Measurements from ENCODE around the gene KREMEN1.

The KREMEN1 gene

DNA sequence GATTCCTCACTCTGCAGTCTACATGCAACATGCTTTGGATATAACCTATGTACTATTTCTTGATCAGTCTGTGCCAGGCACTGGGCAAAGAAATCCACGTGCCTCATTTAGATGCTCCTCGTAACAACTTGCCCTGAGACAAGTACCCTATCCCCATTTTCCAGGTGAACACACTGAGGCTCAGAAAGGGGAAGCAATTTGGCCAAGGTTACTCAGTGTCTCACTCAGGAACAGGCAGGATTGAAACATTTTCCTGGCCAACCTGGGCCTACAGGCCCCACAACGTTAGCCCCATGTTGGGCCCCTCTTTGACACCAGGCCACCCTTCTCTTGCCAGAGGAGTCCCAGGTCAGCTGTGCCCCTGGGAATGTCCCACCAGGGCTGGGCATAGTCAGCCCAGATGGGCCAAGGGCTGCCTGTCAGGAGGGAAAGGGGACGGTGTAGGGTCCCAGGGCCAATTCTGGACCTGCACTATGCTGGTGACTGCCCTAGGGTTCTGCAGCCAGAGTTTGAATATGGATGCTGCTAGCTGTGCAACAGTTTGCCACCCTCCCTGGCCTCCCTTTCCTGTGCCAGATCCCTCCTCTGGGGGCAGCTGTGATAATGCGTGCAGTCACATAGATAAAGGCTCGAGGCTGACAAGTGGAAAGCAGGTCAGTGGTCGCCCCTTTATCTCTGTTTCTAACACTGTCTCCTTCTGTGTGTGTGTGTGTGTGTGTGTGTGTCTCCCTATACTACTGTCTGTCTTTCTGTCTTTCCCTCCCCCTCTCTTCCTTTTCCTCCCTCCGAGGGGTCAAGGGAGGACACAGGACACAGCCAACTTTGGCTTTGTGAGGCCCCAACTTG is 122.5 kb downstream of the KREMEN1 start:
- no peak for DNase-seq

DNA sequence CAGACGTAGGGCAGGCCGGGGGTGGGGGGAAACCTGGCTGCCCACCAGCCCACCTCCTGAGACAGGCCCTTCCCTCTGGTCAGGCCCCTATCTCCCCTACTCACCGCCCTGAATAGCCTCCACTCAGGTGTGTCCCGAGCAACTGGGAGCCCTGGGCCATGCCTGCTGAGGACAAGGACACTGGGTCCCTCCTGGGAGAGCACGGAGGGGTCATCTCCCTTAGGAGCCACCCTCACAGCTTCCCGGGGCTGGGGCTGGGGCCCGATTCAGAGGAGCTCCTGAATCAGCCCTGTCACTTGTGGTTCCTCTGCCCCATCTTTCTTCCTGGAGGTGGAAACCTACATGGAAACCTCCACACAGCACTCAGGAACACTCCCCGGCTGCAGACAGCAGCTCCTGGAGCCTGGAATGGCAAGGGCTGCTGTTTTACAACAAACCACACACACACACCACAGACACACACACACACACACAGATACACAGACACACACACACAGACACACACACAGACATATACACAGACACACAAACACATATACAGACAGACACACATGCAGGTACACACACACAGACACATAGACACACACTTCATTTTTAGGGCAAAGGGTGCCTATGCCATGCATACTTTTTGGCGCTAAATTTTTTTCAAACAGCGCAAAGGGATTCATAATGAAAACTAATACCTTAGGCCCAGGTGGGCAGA is 123.3 kb downstream of the KREMEN1 start:
- DNase-seq: no peak

DNA sequence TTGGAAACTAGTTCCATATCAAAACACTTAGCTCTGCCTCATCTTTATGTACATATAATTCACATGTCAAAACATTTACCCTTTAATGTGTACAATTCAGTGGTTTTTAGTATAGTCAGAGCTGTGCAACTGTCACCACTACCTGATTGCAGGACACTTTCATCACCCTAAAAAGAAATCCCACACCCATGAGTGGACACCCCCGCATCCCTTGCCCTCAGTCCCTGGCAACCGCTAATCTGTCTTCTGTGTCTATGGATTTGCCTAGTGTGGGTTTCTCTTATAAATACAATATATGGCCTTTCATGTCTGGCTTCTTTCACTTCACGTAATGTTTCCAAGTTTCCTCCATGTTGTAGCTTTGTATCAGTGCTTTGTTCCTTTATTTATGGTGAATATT is 124.3 kb downstream of the KREMEN1 start:
- no peak for DNase-seq

DNA sequence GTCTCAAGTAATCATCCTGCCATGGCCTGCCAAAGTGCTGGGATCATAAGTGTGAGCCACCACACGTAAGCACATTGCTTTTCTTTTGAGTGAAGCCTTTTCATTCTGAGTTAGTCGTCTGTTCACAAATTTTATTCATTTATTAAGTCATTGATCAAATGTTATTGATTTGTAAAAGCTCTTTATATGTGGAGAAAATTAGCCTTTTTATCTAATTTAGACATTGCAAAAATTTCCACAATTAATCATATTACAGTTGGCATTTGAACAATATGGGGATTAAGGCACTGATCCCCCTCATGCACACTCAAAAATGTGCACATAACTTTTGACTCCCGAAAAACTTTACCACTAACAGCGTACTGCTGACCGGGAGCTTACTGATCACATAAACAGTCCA is 125.4 kb downstream of the KREMEN1 start:
- DNase-seq: no peak

- DNase-seq: no peak
These were observed 127.0 kb downstream of the KREMEN1 start for GRCh38 chr22:29199702-29200400.

- DNase-seq: no peak
These were observed 128.1 kb downstream of the KREMEN1 start for GRCh38 chr22:29200901-29201300.

GRCh38 chr22:29201782-29202181 is 128.9 kb downstream of the KREMEN1 start:
- no peak for DNase-seq

GRCh38 chr22:29202212-29203192 is 129.7 kb downstream of the KREMEN1 start:
- DNase-seq: no peak

GRCh38 chr22:29203488-29204454 is 130.9 kb downstream of the KREMEN1 start:
- no peak for DNase-seq

- DNase-seq: no peak
These were observed 131.8 kb downstream of the KREMEN1 start for GRCh38 chr22:29204455-29205183.

DNA sequence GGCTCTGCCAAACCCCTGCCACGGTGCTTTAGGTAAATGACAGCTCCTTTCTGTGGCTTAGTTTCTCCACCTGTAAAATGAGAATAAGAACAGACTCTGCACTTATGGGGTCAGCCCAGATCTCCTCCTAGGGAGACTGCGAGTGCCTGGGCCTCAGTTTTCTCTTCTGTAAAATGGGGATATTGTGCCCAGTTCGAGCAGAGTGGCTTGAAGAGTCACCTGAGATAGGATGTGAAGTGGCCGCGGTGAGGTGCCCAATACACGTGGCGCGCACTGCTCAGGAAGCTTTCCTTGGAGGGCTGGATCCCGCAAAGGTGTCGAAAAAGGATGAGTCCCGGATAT is 132.4 kb downstream of the KREMEN1 start:
- DNase-seq: peak; percentile 7

DNA sequence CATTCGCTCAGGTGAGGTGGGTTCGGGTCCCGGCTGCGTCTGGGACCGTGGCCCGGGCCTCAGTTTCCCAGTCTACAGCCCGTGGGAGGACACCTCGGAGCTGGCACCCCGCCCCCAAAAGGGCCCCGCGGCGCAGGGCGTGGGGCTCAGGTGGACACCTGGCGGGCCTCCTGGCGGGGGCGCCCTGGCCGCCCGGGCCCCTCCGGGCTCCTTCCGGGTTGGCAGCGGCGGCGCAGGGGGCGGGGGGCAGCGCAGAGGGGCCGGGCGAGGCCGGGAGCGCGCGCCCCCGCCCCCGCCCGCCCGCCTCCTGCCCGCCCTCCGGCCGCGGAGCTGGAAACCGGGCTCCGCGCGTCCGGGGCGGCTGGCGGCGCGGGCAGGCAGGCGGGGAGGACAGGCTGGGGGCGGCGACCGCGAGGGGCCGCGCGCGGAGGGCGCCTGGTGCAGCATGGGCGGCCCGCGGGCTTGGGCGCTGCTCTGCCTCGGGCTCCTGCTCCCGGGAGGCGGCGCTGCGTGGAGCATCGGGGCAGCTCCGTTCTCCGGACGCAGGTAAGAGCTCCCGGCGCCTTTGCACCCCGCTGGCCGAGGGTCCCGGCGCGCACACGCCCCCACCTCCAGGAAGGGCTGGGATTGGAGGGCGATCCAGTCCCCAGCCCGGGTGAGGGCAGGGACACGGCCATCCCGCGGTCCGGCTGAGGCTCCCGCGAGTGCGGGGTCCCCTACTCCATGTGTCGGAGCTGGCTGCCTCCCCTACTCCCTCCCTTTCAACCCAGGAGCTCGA is 132.9 kb downstream of the KREMEN1 start, which contains the start of gene EMID1:
EMID1 (plus strand) TSS at position 303 of the 778 bp plus-strand sequence; CDS start at position 446, 143 bp downstream.
- DNase-seq: peak; percentile 13

DNA sequence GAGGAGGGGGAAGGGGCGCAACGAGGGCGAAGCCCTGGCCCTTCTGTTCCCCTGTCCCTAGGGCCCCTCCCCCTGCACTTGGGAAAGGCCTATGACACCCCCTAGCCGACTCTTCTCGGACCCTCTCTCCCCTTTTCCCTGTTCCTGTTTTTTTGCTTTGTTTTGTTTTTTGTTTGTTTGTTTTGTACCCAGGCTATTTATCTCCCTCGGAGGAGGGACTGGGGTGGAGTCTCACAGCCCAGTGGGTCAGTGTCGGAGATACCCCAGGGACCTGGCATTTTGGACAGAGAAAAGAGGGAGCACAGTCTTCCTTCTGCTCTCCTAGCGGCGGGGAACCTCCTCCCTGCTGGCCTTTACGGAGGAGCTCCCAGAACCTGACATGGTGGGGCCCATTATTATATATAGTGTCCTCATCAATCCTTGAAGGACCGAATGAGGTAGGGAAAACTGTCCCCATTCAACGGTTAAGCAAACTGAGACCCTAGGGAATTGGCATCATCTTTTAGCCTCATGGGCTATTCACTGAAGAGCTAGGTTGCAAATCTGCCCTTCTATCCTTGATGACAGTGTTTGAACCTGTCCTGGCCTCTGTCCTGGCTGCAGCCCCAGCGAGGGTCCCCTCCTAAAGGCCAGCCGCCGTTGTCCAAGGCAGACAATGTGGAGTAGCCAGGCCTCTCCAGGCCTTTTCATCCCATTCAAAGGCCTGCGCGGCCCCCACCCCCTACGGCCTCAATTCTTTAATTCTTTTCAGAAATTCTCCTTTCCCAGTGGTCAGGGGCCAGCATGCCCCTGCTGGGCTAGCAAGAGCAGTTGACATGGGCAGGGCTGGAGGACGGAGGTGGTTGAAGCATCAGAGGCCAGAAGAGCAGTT is 133.8 kb downstream of the KREMEN1 start:
- no peak for DNase-seq

DNA sequence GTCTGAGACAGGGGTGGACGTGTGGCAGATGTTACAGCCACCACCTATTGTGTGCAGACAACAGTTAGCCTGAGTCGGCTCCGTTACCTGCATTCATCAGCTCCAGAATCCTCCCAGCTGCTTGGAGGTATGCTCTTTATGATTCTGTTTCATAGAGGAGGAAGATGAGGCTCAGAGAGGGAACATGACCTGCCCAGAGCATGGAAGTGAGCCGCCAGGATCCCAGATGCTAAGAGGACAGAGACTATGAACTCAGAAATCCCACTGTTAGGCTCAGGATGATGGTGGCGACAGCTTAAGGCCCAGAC is 134.4 kb downstream of the KREMEN1 start:
- no peak for DNase-seq

- no peak for DNase-seq
These were observed 135.0 kb downstream of the KREMEN1 start for GRCh38 chr22:29207562-29208501.

DNA sequence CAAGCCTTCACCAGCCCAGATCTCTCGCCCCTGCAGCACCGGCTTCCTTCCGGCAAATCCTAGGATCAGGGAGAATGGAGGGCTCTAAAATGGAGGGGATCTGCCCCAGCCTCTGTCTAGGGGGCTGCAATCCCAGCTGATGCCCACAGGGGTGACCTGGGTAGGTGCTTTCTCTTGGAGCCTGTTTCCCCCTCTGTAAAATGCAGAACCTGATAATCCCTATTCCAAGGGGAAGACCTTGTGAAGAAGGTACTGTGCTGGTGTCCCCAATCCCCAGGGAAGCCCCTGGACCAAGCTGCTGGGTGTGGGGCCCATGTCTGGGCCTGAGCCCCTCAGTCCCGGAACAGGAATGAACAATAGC is 135.6 kb downstream of the KREMEN1 start:
- DNase-seq: no peak

GRCh38 chr22:29208879-29209623 is 136.2 kb downstream of the KREMEN1 start:
- DNase-seq: no peak
